ENCODE data around the gene EXTL2.
"Not testable (repeated sequence)": the region's sequence is repeated elsewhere in the genome, so short reads cannot be mapped to it uniquely, and the experiment has no call there.

The EXTL2 gene

GRCh38 chr1:100852976-100853375 lies 41.7 kb downstream of the EXTL2 start:
- DNase-seq, result no peak

- no peak for DNase-seq
Measured at GRCh38 chr1:100851726-100852125, 42.9 kb downstream of the EXTL2 start.

GRCh38 chr1:100847361-100848082 lies 47.1 kb downstream of the EXTL2 start:
- peak; percentile 2 for DNase-seq

DNA sequence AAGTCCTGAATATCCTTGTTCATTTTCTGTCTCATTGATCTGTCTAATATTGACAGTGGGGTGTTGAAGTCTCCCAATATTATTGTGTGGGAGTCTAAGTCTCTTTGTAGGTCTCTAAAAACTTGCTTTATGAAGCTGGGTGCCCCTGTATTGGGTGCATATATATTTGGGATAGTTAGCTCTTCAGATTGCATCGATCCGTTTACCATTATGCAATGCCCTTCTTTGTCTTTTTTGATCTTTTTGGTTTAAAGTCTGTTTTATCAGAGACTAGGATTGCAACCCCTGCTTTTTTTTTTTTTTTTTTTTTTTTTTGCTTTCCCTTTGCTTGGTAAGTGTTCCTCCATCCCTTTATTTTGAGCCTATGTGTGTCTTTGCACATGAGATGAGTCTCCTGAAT lies 51.5 kb downstream of the EXTL2 start:
- not testable (repeated sequence) for DNase-seq

DNA sequence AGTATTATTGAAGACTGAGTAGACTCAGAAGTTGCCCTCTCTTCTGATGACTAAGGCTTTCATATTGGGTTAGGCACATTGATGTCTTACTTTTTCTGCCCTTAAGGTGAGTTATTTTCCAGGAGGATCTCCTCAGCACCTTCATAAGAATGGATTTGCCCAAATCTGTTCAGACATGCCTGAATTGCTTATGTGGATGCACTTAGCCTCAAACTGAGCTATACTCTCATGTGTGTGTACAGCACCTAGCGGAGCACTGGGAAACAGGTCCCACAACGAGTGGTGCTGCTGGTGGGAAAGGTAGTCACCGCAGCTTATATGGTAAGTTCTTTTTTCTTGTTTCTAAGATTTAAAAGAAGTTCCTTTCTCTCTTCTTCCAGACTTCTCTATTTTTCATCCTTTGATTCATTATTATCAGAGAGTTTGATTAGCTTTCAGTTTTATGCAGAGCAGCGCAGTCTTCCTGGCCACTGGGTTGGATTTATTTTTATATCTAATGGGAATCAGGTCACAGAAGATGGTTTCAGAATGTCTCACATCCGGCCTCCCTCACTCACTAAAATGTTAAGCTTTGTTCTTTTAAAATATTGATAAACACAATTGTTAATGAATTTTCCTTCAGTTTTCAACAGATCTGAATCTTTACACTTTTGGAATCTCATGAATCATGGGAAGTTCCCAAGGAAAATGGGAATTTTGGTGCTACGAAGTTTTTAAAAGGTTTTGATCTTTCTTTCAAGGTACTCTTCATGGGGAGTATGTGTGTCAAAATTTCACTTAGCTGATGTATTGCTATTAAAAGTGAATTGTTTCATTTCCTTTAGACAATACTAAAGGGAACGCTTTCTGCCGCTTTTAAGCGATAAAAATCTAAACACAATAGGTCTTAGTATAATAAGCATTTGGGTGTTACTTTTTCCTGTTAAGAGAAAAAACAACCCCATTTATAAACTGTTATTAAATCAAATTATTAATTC lies 58.5 kb downstream of the EXTL2 start:
- no peak for DNase-seq

GRCh38 chr1:100834777-100835660 lies 59.6 kb downstream of the EXTL2 start:
- peak; percentile 33 for DNase-seq

DNA sequence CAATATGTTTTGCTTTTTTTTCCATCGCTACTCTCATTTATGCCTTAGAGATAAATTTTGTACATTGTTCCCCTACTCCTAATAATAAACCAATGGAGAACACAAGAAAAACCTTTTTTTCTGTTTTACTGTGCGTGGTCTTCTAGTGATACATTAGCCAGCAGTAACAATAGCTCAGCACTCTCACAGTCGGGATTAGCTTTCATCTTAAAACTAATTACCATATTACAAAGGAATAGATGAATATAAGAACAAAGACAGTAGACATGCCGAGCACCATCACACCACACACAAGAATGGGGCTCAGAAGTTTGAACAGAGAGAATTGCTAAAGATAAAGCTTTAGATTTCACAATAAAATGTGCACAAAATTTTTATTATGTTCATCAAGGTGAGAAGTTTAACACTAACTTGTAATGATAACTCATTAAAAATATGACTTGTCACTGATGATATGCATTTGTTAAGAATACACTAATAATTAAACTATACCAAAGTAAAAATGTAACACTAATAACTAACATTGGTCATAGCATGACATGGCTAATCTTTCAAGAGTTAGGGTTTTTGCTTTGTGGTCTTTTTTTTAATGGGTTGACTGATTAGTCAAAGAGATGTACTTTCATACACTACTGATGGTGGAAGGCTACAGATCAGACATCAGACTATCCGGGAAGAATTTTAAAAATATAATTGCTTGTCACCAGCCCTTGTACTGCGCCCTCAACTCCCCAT lies 61.8 kb downstream of the EXTL2 start:
- DNase-seq, result no peak

DNA sequence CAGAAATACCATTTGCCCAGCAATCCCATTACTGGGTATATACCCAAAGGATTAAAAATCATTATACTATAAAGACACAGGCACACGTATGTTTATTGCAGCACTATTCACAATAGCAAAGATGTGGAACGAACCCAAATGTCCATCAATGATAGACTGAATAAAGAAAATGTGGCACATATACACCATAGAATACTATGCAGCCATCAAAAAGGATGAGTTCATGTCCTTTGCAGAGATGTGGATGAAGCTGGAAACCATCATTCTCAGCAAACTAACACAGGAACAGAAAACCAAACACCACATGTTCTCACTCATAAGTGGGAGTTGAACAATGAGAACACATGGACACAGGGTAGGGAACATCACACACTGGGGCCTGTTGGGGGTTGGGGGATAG lies 69.0 kb downstream of the EXTL2 start:
- not testable (repeated sequence) for DNase-seq
